KMS-11 (cell line): ENCODE data around the gene SERPING1.

Experiments
- H2AFZ ChIP-seq: fragments of 200-600 bp; sonication (generic); 2 replicates; pipeline ENCODE4 v1.6.1; 2016; ENCODE audit warnings: antibody characterized with exemption, mixed run types, low read depth
- H3K27ac ChIP-seq: fragments of 200-600 bp; sonication (generic); 2 replicates; pipeline ENCODE4 v1.6.1; 2016; ENCODE audit warnings: mild to moderate bottlenecking, mixed run types
- H3K27me3 ChIP-seq: fragments of 200-600 bp; sonication (generic); 2 replicates; pipeline ENCODE4 v1.6.1; 2017; ENCODE audit warnings: mild to moderate bottlenecking, low read depth, mixed run types, moderate library complexity; ENCODE audit not compliant: insufficient read depth
- H3K36me3 ChIP-seq: fragments of 200-600 bp; sonication (generic); 2 replicates; pipeline ENCODE4 v1.6.1; 2017; ENCODE audit warnings: mild to moderate bottlenecking, mixed run types; ENCODE audit not compliant: insufficient read depth
- H3K4me1 ChIP-seq: fragments of 200-600 bp; sonication (generic); 2 replicates; pipeline ENCODE4 v1.6.1; 2016; ENCODE audit warnings: mild to moderate bottlenecking, low read depth, mixed run types; ENCODE audit not compliant: poor library complexity, severe bottlenecking
- H3K4me2 ChIP-seq: fragments of 200-600 bp; sonication (generic); 2 replicates; pipeline ENCODE4 v1.7.0; 2016; ENCODE audit warnings: mild to moderate bottlenecking, mixed run types
- H3K4me3 ChIP-seq: fragments of 200-600 bp; sonication (generic); IDR thresholded peaks from 2 replicates; pipeline ENCODE4 v1.6.1; 2017; ENCODE audit warnings: low read depth, low read length, mixed read lengths; ENCODE audit not compliant: insufficient read depth
- H3K79me2 ChIP-seq: fragments of 200-600 bp; sonication (generic); 2 replicates; pipeline ENCODE4 v1.6.1; 2016; ENCODE audit warnings: low read depth, mixed run types; ENCODE audit not compliant: insufficient read depth
- H3K9ac ChIP-seq: fragments of 200-600 bp; sonication (generic); 2 replicates; pipeline ENCODE4 v1.6.1; 2016; ENCODE audit warnings: mild to moderate bottlenecking, mixed run types
- H4K20me1 ChIP-seq: fragments of 200-600 bp; sonication (generic); 2 replicates; pipeline ENCODE4 v1.6.1; 2016; ENCODE audit warnings: mild to moderate bottlenecking, mixed run types; ENCODE audit not compliant: insufficient read depth
- TF ChIP-seq, protein P1 (sequence below): fragments of 200-600 bp; sonication (generic); conservative IDR thresholded peaks from 2 replicates; pipeline ENCODE4 v1.6.1; 2017; ENCODE audit warnings: low read depth, mild to moderate bottlenecking, antibody characterized with exemption, low read length, moderate library complexity, mixed read lengths

The SERPING1 gene

DNA sequence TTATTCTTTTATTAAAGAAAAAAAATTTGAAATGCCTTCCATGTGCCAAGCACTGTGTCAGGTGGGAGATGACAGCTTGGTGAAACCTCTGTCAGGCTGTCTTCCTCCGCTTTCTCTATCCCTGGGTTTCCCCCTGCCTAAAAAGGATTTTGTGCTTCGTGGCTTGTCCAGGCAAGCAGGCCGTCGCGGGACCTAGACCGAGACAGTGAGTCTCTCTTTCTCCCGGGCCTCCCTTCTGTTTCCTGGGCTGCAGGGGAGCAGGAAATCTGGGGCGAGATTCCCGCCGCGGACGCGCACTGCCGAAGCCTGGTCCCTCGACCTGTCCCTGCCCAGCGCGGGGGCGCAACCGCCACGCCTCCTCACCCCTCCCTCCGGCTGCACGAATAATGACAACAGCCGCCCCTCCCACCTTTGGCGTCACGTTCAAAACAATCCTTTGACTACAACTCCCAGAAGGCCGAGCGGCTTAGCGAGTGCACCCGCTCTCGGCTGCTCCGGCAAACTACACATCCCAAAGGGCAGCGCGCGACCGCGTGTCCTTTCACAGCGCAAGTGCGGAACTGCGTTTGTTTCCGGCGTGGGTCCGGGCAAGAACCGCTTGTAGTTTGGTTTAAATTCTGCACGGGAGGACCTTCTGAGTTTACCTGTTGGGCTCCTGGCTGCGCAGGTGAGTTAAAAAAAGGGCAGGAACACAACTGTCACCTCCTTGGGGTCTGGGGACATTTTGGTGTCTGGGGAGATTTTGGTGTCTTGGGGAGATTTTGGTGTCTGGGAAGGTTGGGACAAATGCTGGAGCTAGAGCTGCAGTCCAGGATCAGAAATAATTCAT lies 59.9 kb downstream of the SERPING1 start, which contains the start of gene CLP1:
Gene CLP1 (plus strand): TSS at position 569 of the 829 bp plus-strand sequence. CDS start 1,715 bp downstream, outside the sequence.
- Histone ChIP-seq H4K20me1 (no peaks in the 10 kb centered on the region), H2AFZ (peak within 1 kb of the TSS; percentile 66), H3K36me3 (no peaks in the 10 kb centered on the region; the same call in 1 of the 2 replicates), H3K4me2 (peak within 1 kb of the TSS; percentile 93), H3K4me1 (peaks cover 16% of the 10 kb centered on the region), H3K79me2 (peaks cover 20% of the 10 kb centered on the region), H3K9ac (peak within 1 kb of the TSS; percentile 69), H3K27ac (peak within 1 kb of the TSS; percentile 19; the same call in 1 of the 2 replicates), H3K27me3 (no peaks in the 10 kb centered on the region), H3K4me3 (no peak within 1 kb of the TSS)
- TF ChIP-seq, protein P1, sequence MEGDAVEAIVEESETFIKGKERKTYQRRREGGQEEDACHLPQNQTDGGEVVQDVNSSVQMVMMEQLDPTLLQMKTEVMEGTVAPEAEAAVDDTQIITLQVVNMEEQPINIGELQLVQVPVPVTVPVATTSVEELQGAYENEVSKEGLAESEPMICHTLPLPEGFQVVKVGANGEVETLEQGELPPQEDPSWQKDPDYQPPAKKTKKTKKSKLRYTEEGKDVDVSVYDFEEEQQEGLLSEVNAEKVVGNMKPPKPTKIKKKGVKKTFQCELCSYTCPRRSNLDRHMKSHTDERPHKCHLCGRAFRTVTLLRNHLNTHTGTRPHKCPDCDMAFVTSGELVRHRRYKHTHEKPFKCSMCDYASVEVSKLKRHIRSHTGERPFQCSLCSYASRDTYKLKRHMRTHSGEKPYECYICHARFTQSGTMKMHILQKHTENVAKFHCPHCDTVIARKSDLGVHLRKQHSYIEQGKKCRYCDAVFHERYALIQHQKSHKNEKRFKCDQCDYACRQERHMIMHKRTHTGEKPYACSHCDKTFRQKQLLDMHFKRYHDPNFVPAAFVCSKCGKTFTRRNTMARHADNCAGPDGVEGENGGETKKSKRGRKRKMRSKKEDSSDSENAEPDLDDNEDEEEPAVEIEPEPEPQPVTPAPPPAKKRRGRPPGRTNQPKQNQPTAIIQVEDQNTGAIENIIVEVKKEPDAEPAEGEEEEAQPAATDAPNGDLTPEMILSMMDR: no peak

DNA sequence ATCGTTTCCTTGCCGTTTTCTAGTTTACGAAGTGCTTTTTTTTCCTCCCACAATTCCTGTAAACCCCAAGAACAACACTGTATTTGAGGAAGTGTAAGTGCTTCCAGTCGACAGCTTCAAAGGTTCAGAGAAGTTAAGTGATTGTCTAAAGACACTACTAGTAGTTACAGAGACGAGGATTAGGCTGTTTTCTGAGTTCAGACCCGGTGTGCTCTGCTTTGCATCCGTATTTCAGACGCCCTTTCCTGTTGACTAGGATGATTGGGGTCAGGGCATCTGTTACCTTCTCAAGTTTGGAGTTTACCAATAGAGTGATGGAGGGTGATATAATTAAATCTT lies 60.5 kb downstream of the SERPING1 start:
- Histone ChIP-seq H4K20me1 (no peaks in the 10 kb centered on the region), H3K4me3 (no peak overlapping the region), H3K27ac (peak overlapping the region; percentile 19; the same call in 1 of the 2 replicates), H3K27me3 (no peaks in the 10 kb centered on the region), H3K79me2 (peaks cover 20% of the 10 kb centered on the region), H3K9ac (peak overlapping the region; percentile 69), H3K36me3 (no peaks in the 10 kb centered on the region; the same call in 1 of the 2 replicates), H2AFZ (peak overlapping the region; percentile 66; the same call in 1 of the 2 replicates), H3K4me1 (peaks cover 16% of the 10 kb centered on the region), H3K4me2 (peak overlapping the region; percentile 93)
- TF ChIP-seq, protein P1: no peak

DNA sequence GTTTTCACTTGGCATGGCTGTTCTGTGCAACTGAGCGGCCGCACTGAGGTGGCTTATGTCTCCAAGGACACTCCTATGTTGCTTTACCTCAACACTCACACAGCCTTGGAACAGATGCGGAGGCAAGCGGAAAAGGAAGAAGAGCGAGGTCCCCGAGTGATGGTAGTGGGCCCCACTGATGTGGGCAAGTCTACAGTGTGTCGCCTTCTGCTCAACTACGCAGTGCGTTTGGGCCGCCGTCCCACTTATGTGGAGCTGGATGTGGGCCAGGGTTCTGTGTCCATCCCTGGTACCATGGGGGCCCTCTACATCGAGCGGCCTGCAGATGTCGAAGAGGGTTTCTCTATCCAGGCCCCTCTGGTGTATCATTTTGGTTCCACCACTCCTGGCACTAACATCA lies 62.2 kb downstream of the SERPING1 start:
- Histone ChIP-seq H3K9ac (no peak overlapping the region), H3K27me3 (no peaks in the 10 kb centered on the region), H3K4me2 (no peak overlapping the region), H3K27ac (no peak overlapping the region), H2AFZ (no peak overlapping the region), H3K79me2 (peaks cover 20% of the 10 kb centered on the region), H3K36me3 (no peaks in the 10 kb centered on the region; the same call in 1 of the 2 replicates), H3K4me1 (peaks cover 16% of the 10 kb centered on the region), H4K20me1 (no peaks in the 10 kb centered on the region), H3K4me3 (no peak overlapping the region)
- TF ChIP-seq, protein P1: no peak

DNA sequence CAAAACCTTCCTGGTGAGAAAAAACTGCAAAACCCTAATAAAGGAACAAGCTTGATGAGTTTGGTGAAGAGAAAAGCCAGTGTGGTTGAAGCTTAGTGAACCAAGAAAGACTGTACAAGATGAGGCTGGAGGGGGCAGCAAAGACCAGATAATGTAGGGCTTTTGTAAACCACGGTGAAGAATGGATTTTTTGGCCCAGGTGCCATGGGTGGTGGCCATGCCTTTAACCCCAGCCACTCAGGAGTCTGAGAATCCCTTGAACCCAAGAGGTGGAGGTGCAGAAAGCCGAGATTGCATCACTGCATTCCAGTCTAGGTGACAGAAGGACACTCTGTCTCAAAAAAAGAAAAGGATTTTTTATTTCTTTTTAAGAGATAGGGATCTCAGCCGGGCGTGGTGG lies 65.4 kb downstream of the SERPING1 start:
- no peak overlapping the region for H3K27ac ChIP-seq
- no peaks in the 10 kb centered on the region for H4K20me1 ChIP-seq
- peaks cover 16% of the 10 kb centered on the region for H3K79me2 ChIP-seq
- no peaks in the 10 kb centered on the region; the same call in 1 of the 2 replicates for H3K36me3 ChIP-seq
- TF ChIP-seq, protein P1: 0 out of 2 replicates have a peak, but pooled peaks have one; percentile 17
- no peak overlapping the region for H3K9ac ChIP-seq
- no peak overlapping the region for H2AFZ ChIP-seq
- no peaks in the 10 kb centered on the region for H3K27me3 ChIP-seq
- H3K4me2 ChIP-seq: no peak overlapping the region
- H3K4me3 ChIP-seq: no peak overlapping the region
- H3K4me1 ChIP-seq: peaks cover 17% of the 10 kb centered on the region
